ENCODE results near the gene GOLGA6L2.
"Not testable (repeated sequence)": the region's sequence is repeated elsewhere in the genome, so short reads cannot be mapped to it uniquely, and the experiment has no call there.

Gene GOLGA6L2

GRCh38 chr15:23424111-23424904 is 22.7 kb downstream of the GOLGA6L2 start:
- DNase-seq (ENCODE audit: low read depth in 2 of 2) = no peak

GRCh38 chr15:23422946-23423708 is 23.9 kb downstream of the GOLGA6L2 start:
- no peak for DNase-seq (ENCODE audit: low read depth in 2 of 2)

- DNase-seq (ENCODE audit: low read depth in 2 of 2) = no peak
These were observed 24.7 kb downstream of the GOLGA6L2 start for GRCh38 chr15:23422099-23422945.

GRCh38 chr15:23420806-23421575 is 26.1 kb downstream of the GOLGA6L2 start:
- DNase-seq (ENCODE audit: low read depth in 2 of 2) = no peak

GRCh38 chr15:23416349-23417276 is 30.4 kb downstream of the GOLGA6L2 start:
- DNase-seq (ENCODE audit: low read depth in 2 of 2) = no peak

- not testable (repeated sequence) for DNase-seq (ENCODE audit: low read depth in 2 of 2)
These were observed 31.2 kb downstream of the GOLGA6L2 start for GRCh38 chr15:23415866-23416265.

GRCh38 chr15:23415321-23415865 is 31.6 kb downstream of the GOLGA6L2 start:
- DNase-seq (ENCODE audit: low read depth in 2 of 2) = no peak

- DNase-seq (ENCODE audit: low read depth in 2 of 2) = not testable (repeated sequence)
These were observed 34.0 kb downstream of the GOLGA6L2 start for GRCh38 chr15:23412881-23413600.

- DNase-seq (ENCODE audit: low read depth in 2 of 2) = no peak
These were observed 35.2 kb downstream of the GOLGA6L2 start for GRCh38 chr15:23411841-23412240.

- DNase-seq (ENCODE audit: low read depth in 2 of 2) = no peak
These were observed 43.5 kb downstream of the GOLGA6L2 start for GRCh38 chr15:23403550-23403949.

- DNase-seq (ENCODE audit: low read depth in 2 of 2) = no peak
These were observed 44.5 kb downstream of the GOLGA6L2 start for GRCh38 chr15:23402544-23402943.

- DNase-seq (ENCODE audit: low read depth in 2 of 2) = no peak
These were observed 44.9 kb downstream of the GOLGA6L2 start for GRCh38 chr15:23402140-23402539.

- DNase-seq (ENCODE audit: low read depth in 2 of 2) = no peak
These were observed 45.4 kb downstream of the GOLGA6L2 start for GRCh38 chr15:23401627-23402026.

GRCh38 chr15:23399207-23399606 is 47.8 kb downstream of the GOLGA6L2 start:
- not testable (repeated sequence) for DNase-seq (ENCODE audit: low read depth in 2 of 2)

- not testable (repeated sequence) for DNase-seq (ENCODE audit: low read depth in 2 of 2)
These were observed 48.7 kb downstream of the GOLGA6L2 start for GRCh38 chr15:23398357-23398756.

GRCh38 chr15:23397779-23398178 is 49.3 kb downstream of the GOLGA6L2 start:
- DNase-seq (ENCODE audit: low read depth in 2 of 2) = no peak

- DNase-seq (ENCODE audit: low read depth in 2 of 2) = no peak
These were observed 51.2 kb downstream of the GOLGA6L2 start for GRCh38 chr15:23395832-23396231.

GRCh38 chr15:23395030-23395692 is 51.9 kb downstream of the GOLGA6L2 start:
- DNase-seq (ENCODE audit: low read depth in 2 of 2) = no peak
